ENCODE measurements around the gene YDJC.
"Not testable (repeated sequence)": the region's sequence is repeated elsewhere in the genome, so short reads cannot be mapped to it uniquely, and the experiment has no call there.

YDJC gene

GRCh38 chr22:21629255-21630149 lies at the start of gene YDJC:
Gene YDJC, minus strand, starts transcription at chr22:21630022. Its CDS starts 8 bp downstream, at chr22:21630014.
- peak; percentile 90 for DNase-seq (ENCODE audit: low spot score)

- DNase-seq (ENCODE audit: low spot score) = no peak
Measured at GRCh38 chr22:21679383-21679782, 49.6 kb upstream of the YDJC start.

GRCh38 chr22:21678842-21679241 lies 49.0 kb upstream of the YDJC start:
- DNase-seq (ENCODE audit: low spot score) = not testable (repeated sequence)

GRCh38 chr22:21677606-21678443 lies 48.0 kb upstream of the YDJC start:
- DNase-seq (ENCODE audit: low spot score) = no peak

- no peak for DNase-seq (ENCODE audit: low spot score)
Measured at GRCh38 chr22:21674638-21675245, 44.9 kb upstream of the YDJC start.

GRCh38 chr22:21673534-21674321 lies 43.9 kb upstream of the YDJC start:
- DNase-seq (ENCODE audit: low spot score) = no peak

- DNase-seq (ENCODE audit: low spot score) = no peak
Measured at GRCh38 chr22:21672107-21672629, 42.3 kb upstream of the YDJC start.

- DNase-seq (ENCODE audit: low spot score) = no peak
Measured at GRCh38 chr22:21669026-21669425, 39.2 kb upstream of the YDJC start.

GRCh38 chr22:21666786-21667185 lies 37.0 kb upstream of the YDJC start:
- no peak for DNase-seq (ENCODE audit: low spot score)

GRCh38 chr22:21665047-21665851 lies 35.4 kb upstream of the YDJC start:
- no peak for DNase-seq (ENCODE audit: low spot score)

GRCh38 chr22:21663738-21664137 lies 33.9 kb upstream of the YDJC start:
- no peak for DNase-seq (ENCODE audit: low spot score)

- no peak for DNase-seq (ENCODE audit: low spot score)
Measured at GRCh38 chr22:21661991-21662390, 32.2 kb upstream of the YDJC start.

- no peak for DNase-seq (ENCODE audit: low spot score)
Measured at GRCh38 chr22:21660904-21661303, 31.1 kb upstream of the YDJC start.

GRCh38 chr22:21659864-21660525 lies 30.2 kb upstream of the YDJC start:
- no peak for DNase-seq (ENCODE audit: low spot score)

GRCh38 chr22:21657360-21658032 lies 27.7 kb upstream of the YDJC start:
- DNase-seq (ENCODE audit: low spot score) = peak; percentile 63

GRCh38 chr22:21657020-21657359 lies 27.2 kb upstream of the YDJC start:
- no peak for DNase-seq (ENCODE audit: low spot score)

GRCh38 chr22:21652547-21653545 lies 23.0 kb upstream of the YDJC start:
- no peak for DNase-seq (ENCODE audit: low spot score)

GRCh38 chr22:21652010-21652546 lies 22.3 kb upstream of the YDJC start:
- DNase-seq (ENCODE audit: low spot score) = peak; percentile 75

Measured in kidney capillary endothelial cell (primary cell).